ENCODE results near the gene COL4A4.

DNA sequence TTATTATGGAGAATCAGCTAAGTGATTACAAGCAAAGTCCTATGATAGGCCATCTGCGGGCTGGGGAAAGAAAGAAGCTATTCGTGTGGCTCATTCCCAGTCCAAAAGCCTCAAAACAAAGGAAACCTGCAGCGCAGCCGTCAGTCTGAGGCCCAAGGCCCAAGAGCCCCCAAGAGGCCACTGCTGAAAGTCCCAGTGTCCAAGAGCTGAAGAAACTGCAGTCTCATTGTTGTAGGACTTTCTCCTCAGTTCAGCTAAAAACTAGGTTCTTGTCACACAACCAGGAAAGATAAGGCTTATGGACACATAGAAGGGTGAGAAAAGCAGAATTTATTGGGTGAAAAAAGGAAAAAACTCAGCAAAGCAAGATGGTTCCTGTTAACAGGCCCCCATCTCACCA is 185.0 kb downstream of the COL4A4 start:
- TF ChIP-seq EP300 (IDR thresholded peaks at IDR 0.05): no peak
- TF ChIP-seq, protein P1, sequence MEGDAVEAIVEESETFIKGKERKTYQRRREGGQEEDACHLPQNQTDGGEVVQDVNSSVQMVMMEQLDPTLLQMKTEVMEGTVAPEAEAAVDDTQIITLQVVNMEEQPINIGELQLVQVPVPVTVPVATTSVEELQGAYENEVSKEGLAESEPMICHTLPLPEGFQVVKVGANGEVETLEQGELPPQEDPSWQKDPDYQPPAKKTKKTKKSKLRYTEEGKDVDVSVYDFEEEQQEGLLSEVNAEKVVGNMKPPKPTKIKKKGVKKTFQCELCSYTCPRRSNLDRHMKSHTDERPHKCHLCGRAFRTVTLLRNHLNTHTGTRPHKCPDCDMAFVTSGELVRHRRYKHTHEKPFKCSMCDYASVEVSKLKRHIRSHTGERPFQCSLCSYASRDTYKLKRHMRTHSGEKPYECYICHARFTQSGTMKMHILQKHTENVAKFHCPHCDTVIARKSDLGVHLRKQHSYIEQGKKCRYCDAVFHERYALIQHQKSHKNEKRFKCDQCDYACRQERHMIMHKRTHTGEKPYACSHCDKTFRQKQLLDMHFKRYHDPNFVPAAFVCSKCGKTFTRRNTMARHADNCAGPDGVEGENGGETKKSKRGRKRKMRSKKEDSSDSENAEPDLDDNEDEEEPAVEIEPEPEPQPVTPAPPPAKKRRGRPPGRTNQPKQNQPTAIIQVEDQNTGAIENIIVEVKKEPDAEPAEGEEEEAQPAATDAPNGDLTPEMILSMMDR (IDR thresholded peaks at IDR 0.05): no peak
- TF ChIP-seq POLR2AphosphoS5 (IDR thresholded peaks at IDR 0.05): no peak
